IPS-NIHi7 (cell line): ENCODE data around the gene POLR2B.
"Not testable (repeated sequence)": the region's sequence is repeated elsewhere in the genome, so short reads cannot be mapped to it uniquely, and the experiment has no call there.

ENCODE experiments used
- DNase-seq: peaks from one replicate; pipeline ENCODE4 v3.0.0; 2012; ENCODE audit warnings: mixed read lengths; ENCODE audit errors: extremely low spot score

The POLR2B gene

DNA sequence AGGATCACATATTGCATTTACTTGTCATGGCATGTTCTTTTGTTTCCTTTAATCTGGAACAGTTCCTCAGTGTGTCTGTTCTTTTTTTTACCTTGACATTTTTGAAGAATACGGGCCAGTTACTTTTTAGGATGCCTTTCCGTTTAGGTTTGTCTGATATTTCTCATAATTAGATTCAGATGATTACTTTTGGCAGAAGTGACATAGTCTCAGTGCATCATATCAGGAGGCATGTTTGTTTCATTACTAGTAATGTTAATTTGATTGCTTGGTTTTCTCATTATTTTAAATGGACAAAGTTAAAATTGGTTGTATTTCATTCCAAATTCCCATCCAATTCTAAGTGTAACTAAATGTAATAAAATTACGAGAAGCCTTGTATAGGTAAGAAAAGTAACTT, 8.3 kb downstream of the POLR2B start:
- DNase-seq, result no peak

DNA sequence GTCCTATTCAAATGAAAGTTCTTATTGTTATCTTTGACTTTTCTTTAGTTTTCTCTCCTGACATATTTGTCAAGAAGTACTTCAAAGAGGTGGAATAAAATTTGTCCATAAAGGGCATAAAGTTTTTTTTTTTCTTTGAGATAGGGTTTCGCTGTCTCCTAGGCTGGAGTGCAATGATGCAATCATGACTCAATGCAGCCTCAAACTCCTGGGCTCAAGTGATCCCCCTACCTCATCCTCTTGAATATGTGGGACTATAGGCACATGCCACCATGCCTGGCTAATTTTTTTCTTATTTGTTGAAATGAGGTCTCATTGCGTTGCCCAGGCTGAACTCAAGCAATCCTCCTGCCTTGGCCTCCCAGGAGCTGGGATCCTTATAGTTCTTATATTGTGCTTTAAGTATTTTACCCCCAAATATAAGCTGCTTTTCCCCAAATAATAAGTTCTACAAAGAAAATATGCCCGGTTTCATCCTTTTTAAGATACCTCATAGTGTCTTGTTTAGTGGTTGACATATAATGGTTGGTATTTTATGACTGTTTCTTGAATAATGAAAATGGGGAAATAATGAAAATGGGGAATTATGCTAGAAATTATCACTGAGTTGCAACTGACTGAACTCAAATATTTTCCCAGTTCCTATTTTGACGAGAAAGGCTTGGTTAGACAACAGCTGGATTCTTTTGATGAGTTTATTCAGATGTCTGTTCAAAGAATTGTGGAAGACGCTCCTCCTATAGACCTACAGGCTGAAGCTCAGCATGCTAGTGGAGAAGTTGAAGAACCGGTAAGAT, 11.6 kb downstream of the POLR2B start:
- no peak for DNase-seq

DNA sequence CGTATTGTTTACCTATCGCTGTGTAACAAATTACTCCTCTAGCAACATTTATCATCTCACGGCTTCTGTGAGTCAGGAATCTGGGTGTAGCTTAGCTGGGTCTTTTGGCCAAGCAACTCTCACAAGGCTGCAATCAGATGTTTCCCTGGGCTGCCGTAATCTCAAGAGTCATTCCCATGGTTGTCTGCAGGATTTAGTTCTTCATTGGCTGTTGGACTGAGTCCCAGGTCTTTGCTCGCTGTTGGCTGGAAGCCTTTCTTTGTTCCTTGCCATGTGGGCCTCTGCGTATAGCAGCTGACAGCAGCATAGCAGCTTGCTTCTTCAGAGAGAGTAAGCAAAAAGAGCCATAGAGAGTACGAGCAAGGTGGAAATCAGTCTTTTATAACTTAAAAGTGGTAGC, 16.8 kb downstream of the POLR2B start:
- no peak for DNase-seq

DNA sequence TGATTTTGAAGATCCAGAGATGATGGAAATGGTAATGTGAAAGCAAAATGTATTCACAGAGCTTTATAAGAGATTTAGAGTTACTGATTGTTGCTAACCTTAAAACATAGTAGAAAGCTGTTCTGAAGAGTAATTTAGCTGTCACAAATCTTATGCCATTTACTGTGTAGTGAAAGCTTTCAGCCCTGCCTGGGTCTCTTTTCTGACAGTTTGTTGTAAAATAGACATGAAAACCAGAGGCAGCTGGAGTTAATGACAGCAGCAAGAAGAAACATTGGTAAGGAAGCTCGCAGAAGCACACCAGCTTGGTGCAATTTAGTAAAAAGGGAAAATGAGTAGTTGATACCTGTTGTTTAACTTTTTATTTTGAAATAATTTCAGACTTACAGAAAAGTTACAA, 21.1 kb downstream of the POLR2B start:
- no peak for DNase-seq

DNA sequence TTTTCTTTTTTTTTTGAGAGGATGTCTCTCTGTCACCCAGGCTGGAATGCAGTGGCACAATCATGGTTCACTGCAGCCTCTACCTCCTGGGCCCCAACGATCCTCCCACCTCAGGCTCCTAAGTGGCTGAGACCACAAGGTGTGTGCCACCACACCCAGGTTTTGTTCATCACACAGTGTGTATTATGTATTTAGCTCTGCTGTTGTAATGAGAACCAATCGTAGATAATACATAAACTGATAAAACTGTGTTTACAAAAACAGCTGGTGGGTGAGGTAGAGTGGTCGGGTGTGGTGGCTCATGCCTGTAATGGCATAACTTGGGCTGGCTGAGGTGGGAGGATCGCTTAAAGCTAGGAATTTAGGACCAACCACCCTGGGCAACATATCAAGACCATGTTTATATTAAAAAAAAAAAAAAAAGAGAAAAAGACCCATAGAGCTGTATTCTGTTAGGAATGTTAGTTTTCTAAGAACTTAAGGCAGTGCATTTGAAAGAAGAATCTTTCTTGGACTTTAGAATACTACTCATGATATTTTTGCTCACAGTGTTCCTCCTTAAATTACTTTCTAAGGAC, 34.9 kb downstream of the POLR2B start:
- no peak for DNase-seq

DNA sequence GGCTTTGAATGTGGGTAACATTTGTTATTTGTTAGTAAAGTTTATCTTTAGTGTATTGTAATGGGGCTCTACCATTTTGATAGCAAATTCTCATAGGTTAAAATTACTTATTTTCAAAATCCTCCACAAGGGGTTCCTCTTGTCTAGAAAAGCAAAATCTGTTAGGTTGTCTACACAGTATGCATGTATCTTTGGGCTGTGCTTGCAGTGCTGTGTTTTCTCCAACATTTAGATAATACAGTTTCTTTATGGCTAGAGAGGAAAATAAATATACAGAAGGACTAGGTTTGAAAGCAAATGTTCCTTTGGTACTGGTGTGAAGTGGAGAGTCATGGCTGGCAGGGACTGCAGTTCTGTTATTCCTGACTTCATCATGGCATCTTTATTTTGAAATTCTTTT, 40.3 kb downstream of the POLR2B start:
- no peak for DNase-seq

DNA sequence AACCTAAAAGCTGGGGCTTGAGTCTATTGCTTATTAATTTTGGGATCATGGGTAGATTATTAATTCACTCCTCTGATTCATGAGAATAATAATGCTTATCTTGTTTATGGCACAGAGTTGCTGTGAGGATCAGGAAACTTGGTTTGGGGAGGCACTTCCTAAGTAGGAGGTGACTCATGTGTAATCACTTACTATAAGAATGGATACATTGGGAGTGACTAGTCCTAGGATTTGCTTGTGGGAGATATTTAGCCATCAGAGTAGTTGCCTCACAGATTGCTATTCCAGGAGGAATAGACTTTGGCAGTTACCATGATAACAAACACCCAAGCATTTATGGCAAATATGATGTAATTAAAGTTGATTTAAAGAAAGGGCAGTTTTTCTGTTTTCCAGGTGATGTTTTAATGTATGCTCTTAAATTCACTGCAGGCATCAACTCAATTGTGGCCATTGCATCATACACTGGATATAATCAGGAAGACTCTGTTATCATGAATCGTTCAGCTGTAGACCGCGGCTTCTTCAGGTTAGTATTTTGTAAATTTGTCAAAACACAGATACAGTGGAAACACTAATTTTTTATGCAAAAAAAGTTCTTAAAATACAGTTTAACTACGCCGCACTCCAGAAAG, 41.9 kb downstream of the POLR2B start:
- no peak for DNase-seq

DNA sequence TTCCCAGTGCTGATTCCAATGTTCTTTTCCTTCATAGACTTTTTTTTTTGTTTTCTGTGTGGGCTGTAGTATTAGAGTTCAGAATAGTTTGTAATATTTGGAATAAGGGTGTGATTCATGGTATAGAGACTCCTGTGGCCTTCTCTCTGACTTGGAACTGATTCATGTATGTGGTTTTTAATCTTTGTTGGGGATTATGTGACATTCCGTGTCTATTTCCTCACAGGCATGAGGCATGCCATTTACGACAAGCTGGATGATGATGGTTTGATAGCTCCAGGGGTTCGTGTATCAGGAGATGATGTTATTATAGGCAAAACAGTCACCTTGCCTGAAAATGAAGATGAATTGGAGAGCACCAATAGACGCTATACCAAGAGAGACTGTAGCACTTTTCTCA, 44.4 kb downstream of the POLR2B start:
- no peak for DNase-seq

DNA sequence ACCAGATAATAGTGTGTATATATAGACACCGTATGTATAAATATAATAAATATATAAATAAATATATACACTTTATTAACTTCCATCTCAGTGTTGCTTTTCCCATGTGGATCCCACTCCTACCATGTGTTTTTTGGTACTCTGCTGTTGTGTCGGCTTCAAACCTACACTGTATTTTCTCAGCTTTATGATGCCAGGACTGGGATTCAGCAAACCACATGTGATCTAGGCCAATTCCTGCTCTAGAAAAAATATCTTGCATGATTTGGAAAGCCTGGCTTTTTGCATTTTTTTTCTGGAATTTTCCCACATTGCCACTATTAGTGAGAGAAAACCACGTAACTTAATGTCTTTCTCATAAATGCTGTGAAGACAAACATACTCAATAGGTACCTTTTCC, 55.8 kb downstream of the POLR2B start:
- no peak for DNase-seq

DNA sequence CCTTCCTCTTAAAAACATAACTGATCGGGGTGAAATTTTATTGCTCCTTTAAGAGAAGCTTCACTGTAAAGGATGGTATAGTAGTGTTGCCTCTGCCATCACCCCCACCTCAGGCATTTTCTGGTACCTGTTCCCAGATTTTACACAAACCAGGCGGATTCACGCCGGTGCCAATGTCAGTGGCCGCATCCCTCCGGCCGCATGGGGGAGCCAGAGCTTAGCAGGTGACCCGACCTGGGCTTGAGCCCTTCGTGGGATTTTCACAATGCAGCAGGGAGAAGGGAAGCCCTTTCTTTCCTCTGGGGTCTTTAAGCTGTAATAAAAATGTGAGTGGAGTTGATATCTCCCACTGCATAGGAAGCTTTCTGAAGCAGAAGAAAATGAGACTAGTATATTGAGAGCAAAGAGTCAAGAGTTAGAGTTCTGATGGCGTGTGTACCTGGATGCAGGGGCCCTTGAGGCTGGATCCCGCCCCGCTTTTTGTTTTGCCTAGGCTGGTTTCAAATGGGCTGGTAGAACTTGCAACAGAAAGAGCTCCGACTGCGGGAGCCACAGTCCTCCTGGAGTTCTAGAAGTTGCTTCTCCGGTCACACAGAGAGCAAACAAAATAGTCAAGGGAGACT, 59.4 kb downstream of the POLR2B start:
- peak; percentile 85 for DNase-seq

DNA sequence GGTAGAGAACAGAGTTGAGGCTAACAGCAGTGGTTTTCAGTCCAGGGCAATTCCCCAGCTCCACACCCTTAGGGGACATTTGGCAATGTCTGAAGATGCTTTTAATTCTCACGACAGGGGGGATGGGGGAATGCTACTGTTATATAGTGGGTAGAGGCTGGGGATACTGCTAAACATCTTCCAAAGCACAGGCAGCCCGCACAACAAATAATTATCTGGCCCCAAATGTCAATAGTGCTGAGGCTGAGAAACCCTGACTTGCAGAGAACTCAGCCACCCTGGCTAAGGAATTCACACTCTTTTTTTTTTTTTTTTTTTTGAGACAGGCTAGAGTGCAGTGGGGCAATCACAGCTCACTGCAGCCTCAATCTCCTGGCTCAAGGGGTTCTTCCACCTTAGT, 60.6 kb downstream of the POLR2B start:
- no peak for DNase-seq

DNA sequence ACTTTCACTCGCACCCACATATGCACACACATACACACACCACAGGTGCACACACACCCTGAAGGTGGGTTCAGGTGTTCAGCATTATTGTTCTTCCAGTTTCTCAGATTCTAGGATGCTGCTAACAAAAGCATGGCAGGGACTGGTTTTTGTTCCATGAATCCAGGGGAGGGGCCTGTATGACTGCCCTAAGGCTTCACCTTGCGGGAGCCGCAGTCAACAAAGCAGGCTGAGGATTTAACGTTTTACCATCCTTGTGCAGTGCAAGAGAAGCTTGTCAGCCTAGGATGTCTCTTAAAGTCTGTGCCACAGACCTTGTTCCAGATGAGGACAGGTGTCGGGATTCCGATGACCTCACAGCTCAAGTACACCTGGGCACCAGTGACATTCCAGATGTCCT, 61.8 kb downstream of the POLR2B start:
- no peak for DNase-seq

DNA sequence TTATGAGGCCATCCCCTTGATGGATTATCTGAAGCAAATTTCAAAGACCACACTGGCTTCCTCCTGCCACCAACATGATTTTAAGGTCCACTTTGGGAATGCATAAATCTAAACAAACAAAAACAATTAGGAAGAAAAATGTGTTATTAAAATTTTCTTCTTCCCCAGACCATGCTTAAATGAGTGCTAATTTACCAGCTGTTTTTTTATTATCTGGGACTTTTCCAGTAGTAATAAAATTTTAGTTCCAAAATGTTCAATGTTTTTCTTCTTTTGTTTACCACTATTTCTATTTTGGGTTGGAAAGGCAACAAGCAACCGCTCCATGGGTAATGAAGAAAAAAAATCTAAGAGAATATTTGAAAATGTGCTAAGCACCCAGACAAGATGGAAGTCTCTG, 62.3 kb downstream of the POLR2B start:
- no peak for DNase-seq

DNA sequence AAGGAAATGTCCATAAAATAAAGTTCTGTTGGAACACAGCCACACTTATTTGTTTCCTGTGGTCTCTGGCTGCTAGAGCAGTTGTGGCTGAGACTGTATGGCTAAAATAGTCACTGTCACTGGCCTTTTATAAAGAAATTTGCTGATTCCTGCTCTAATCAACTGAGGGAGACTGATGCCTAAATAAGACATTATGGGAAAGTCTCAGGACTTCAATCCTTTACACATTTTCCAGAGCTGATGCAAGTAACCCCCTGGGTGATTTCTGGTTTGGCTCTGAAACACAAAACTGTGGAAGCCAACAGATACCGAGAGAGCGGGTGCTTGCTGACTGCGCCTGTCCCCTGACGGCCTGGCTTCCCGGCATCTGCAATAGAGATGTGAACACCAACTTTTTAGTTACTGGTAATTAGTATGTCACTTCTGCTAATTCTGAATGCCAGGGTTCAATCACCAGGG, 64.0 kb downstream of the POLR2B start:
- DNase-seq, result no peak

DNA sequence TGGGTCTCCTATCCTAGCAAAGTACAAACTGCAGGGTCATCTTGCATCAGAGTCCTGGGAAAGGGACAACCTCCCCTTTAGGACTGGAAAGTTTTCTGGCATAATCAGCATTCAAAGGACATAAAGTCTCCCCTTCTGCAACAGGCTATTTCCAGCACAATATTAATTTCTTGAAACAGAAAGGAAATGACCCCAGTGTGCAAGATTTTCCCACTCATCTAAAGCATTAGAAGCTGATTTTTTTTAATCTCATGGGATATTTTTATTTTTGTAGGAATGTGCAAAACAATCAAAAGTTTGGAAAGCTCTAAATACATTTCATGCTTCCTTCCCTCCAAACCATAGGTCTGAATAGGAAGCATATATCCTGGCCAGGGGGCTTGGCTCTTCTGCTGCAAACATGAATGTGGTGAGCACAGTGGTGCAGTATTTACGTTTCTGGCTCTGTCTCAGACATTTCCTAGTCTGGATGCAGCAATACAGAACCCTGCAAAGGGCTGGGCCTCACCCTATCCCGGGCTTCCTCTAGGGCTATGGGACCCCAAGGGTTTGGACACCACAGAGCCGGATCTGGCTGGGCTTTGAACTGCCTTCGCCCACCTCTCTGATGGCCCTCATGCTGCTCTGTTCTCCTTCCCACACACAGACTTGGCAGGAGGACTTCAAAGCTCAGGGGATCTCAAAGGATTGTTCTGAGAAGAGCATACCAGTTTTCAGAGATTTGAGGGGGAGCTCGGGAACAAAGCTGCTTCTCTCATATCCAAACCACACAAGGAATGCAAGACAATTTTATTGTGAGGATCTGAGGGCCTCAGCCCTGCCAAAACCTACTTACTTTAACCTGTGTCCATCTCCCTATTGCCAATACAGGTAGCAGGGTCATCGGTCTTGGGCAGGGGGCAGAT, 64.9 kb downstream of the POLR2B start:
- no peak for DNase-seq

DNA sequence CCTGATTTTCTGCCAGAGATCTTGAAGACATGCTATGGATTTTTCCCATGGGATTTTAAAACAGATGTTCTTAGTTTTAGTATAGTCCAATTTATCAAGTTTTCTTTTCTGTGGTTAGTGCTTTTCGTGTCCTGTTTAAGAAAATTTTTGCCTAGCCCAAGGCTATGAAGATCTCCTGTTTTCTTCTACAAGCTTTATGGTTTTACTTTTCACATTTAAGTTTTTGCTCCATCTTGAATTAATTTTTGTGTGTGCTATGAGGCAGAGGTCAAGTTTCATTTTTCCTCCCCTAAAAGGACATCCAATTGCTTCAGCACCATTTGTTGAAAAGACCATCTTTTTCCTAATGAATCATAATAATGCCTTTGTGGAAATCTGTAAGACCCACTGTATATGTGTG, 65.6 kb downstream of the POLR2B start:
- no peak for DNase-seq

DNA sequence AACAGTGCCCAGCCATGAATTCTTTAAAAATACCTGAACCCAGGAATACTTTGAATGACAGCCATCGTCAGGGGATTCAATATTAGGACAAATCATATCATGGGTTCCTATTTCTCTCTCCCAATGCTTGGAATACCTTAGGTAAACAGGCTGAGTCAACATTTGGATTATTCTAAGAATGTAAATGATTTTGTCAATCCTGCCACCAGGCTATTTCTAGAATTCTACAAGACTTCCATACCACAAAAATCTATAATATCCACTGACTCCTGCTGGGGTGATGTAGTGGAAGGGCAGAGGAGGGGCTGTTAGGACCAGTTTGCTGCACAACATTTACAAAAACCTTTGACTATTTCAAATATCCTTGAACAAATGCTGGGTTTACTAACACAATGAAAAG, 66.3 kb downstream of the POLR2B start:
- DNase-seq, result no peak

DNA sequence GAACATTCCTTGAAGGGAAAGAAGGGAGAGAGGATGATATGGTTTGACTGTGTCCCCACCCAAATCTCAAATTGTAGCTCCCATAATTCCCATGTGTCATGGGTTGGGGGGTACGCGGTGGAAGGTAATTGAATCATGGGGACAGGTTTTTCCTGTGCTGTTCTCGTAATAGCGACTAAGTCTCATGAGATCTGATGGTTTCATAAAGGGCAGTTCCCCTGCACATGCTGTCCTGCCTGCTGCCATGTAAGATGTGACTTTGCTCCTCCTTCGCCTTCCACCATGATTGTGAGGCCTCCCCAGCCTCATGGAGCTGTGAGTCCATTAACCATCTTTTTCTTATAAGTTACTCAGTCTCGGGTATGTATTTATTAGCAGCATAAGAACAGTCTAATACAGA, 68.3 kb downstream of the POLR2B start:
- DNase-seq, result not testable (repeated sequence)

DNA sequence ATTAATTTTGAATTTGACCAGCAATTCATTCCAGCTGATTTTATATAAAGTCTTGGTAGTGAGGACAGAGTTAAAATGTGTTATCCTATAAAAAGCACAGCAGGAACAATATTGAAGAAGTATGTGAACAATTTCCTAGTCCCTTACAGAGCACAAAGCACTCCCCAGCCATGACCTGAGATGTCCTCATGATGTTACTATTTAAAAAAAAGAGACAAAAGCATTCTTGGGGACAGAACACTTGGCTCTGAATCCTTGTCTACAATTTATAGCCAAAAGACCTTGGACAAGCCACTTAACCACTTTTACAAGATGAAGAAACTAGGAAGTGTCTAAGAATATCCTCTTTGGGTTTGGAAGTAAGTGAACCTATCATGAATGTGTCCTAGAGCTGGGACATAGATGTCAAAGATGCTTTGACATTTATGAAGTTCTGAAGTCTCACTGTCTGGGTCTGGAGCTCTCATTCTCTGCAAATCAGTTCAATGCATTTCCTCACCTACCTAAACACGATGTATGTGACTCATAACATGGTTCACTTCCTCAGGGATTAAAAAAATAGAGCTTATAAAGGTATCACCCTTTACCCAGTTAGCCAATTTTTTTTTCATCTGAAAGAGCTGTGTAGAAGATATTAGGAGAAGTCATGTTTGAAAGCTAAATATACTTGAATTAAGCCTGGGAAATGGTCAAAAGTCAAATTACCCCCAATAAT, 70.1 kb downstream of the POLR2B start:
- DNase-seq, result no peak

DNA sequence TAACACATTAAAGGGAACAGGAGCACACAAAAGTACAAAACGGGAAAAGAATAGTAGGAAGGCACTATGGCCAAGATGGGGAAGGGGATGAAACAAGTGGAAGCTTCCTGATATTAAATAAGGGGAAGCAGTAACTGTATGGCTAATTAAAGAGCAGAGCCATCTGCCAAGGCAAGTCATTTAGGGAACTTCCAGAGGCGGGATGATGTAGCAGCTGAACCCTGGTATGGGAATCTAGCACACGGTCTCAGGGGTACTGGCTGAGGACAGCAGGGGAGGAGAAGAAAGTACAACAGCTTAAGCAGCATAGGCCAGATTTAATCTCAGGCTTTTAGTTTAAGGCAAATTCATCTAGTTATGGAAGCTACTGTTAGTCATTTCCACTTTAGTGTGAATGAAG, 72.4 kb downstream of the POLR2B start:
- no peak for DNase-seq

DNA sequence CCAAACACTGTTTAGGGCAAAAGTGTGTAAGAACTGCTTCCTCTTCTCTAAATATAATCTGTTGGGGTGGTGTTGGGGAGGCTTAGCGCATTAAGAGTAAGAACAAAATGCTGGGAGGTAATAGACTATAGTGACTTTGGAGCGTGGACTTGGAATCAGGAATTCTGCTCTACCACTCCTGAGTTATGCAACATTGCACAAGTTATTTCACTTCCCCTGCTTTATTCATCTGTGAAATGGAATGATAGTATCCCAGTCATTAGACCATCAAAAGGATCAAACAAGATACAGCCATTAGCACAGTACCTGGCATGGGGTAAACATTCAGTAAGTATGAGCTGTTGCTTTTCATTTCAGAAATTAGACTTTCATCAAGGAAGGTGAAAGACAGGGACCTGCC, 72.8 kb downstream of the POLR2B start:
- no peak for DNase-seq
